Gastrocnemius medialis (tissue), 4 donors: ENCODE measurements around the gene FGF14. TPM values are rescaled to one million over a fixed set of nuclear protein-coding genes. Genes with fewer than 3 reads are reported as not detected.

Experiments
- ATAC-seq, 2 donors: fragments of 150-250 bp; one replicate each; pipeline ENCODE4 v1.9.1; 2016
- DNase-seq, 2 donors: peaks; one replicate each; pipeline ENCODE4 v3.0.0-alpha.2; 2019
- H3K27ac ChIP-seq, 4 donors: fragments of 200-600 bp; sonication (generic); 1 replicate in 1 of 4; 2 replicates in 3 of 4; pipeline ENCODE4 v1.5.1; 2016 to 2018; ENCODE audit warnings: mild to moderate bottlenecking in 2 of 4, moderate library complexity in 1 of 4
- H3K27me3 ChIP-seq, 3 donors: fragments of 200-600 bp; sonication (generic) in 2 of 3; 1 replicate in 1 of 3; 2 replicates in 2 of 3; pipeline versions ENCODE4 v1.5.1 to v1.6.0; 2016 to 2019; ENCODE audit warnings: mild to moderate bottlenecking in 1 of 3, moderate library complexity in 1 of 3
- H3K36me3 ChIP-seq, 2 donors: fragments of 200-600 bp; sonication (generic) in 1 of 2; one replicate each; pipeline ENCODE4 v1.5.1; 2017 to 2018
- H3K4me1 ChIP-seq, 2 donors: fragments of 200-600 bp; sonication (generic) in 1 of 2; one replicate each; pipeline ENCODE4 v1.5.1; 2016 to 2017; ENCODE audit warnings: mild to moderate bottlenecking in 2 of 2
- H3K4me3 ChIP-seq, 4 donors: fragments of 200-600 bp; sonication (generic) in 3 of 4; 1 replicate in 1 of 4; 2 replicates in 3 of 4; pipeline ENCODE4 v1.5.1; 2016 to 2019; ENCODE audit warnings: mild to moderate bottlenecking in 2 of 4
- H3K9me3 ChIP-seq, 3 donors: fragments of 200-600 bp; sonication (generic) in 2 of 3; 1 replicate in 1 of 3; 2 replicates in 2 of 3; pipeline ENCODE4 v1.5.1; 2016 to 2019
- CTCF ChIP-seq, 5 experiments: fragments of 450-650 bp in 3 of 5; fragments of 200-600 bp in 2 of 5; sonication (generic) in 2 of 5; IDR thresholded peaks in 4 of 5; conservative IDR thresholded peaks in 1 of 5; 1 replicate in 4 of 5; 2 replicates in 1 of 5; pipeline ENCODE4 v1.5.1; 2016 to 2019; ENCODE audit warnings: antibody characterized with exemption in 5 of 5, mild to moderate bottlenecking in 3 of 5, moderate library complexity in 3 of 5
- POLR2A ChIP-seq, 2 donors: fragments of 450-650 bp; IDR thresholded peaks; one replicate each; pipeline ENCODE4 v1.6.1; 2017; ENCODE audit warnings: antibody characterized with exemption in 2 of 2, mild to moderate bottlenecking in 2 of 2, moderate library complexity in 2 of 2
- in situ Hi-C, 4 donors: fragments of 200-750 bp; cut with MboI; loops; one replicate each; pipeline versions ENCODE4 v1.15.0 to v1.8.0; 2017; ENCODE audit warnings: low sequenced_read_pairs in 4 of 4
- intact Hi-C: fragments of 100-400 bp; cut with DNase I; formaldehyde crosslinking; loops from one replicate; pipeline ENCODE4 v1.15.1; 2023; ENCODE audit warnings: low total_unique reads
- total RNA-seq, 4 donors: library from RNA; depleted of rRNA; stranded (reverse); fragments of >200 nt; gene quantifications; one replicate each; pipeline versions ENCODE4 v1.1.0 to v1.2.3, GENCODE V29; 2016

Gene FGF14
- total RNA-seq, 4 donors from 2014 or later: 0.02 TPM; not detected in 3

DNA sequence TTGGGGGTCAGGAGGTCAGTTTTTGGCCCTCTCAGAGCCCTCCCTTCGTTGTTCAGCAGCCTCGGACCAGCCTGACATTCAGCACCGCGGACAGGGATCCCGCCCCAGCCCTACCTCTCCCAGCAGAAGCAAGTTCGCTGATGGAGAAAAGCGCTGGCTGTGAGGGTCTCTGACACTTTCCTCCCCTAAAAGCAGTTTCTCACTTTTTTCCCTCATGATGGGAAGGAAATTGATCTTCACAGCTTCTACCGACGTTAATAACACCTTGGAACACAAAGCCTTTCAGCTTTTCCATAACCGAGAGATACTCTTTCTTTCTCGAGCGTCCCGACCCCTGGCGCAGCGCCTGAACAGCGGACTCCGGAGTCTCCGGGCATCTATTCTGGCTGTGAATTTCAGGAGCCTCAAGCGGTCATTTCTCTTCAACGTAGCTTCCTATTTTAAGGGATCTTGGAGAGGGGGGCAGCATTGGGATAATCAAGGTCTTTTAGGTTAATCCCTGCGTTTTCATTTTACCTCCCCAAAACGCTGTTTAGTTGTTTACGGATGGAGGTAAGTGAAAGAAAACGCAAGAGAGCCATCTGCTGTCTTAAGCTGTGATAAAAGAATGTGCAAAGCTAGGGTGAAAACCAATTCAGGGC is 482.2 kb downstream of the FGF14 start:
- ATAC-seq: no peak
- no peak overlapping the region for H3K27ac ChIP-seq
- no peaks in the 10 kb centered on the region for H3K36me3 ChIP-seq
- no peak overlapping the region for H3K4me3 ChIP-seq
- peaks cover 4 to 6% of the 10 kb centered on the region in 2 donors for H3K4me1 ChIP-seq
- peaks cover 41 to 55% (median 55%) of the 10 kb centered on the region in 3 donors for H3K27me3 ChIP-seq
- intact Hi-C loops (no loop called here), in situ Hi-C loops (no loop called here)
- no peak for DNase-seq
- H3K9me3 ChIP-seq: no peaks in the 10 kb centered on the region
- TF ChIP-seq CTCF (IDR thresholded peaks at IDR 0.05 in 4 of 5, conservative IDR thresholded peaks at IDR 0.05 in 1 of 5) (no peak), POLR2A (IDR thresholded peaks at IDR 0.05) (no peak)

DNA sequence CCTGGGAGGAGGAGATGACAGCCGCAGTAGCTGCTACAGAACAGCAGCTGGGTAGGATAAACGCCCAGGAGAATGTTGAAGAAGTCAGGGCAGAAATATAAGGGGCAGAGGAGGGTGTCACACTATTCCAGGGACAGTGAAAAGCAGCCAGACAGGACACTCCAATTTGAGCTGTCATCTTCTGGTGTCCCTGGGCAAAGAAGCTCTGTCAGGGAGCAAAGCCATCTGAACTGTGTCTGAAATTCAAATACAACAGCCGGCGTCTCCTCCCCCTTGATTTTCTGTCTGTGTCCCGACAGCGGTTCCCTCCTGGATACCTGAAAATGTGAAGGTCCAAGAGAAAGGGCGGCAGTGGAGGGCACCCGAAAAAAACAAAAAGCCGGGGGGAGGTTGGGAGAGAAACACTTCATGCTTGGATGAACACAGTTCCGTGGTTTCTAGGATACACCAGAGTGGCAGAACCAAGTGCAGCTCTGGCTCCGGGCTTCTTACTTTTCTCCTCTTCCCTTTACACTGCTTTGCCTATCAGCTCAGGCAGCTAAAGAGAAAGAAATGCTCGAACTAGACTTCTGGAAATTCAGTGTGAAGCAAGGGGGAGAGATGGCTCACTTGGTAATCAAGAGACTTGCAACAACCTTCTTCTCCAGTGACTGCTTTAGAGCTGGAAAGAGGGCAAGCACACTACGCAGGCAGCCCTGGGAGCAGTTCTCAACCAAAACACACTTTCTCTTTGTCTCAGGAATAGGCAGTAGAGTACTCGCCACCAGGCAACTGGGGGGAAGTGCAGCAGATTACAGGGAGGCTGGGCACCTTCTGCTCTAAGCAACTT is 483.8 kb downstream of the FGF14 start:
- ATAC-seq (no peak), DNase-seq (no peak)
- in situ Hi-C loops: no loop called here
- TF ChIP-seq CTCF (IDR thresholded peaks at IDR 0.05 in 4 of 5, conservative IDR thresholded peaks at IDR 0.05 in 1 of 5) (no peak), POLR2A (IDR thresholded peaks at IDR 0.05) (no peak)
- no peak overlapping the region for H3K27ac ChIP-seq
- H3K36me3 ChIP-seq: no peaks in the 10 kb centered on the region
- no peaks in the 10 kb centered on the region for H3K9me3 ChIP-seq
- peaks cover 41 to 62% (median 57%) of the 10 kb centered on the region in 3 donors for H3K27me3 ChIP-seq
- H3K4me3 ChIP-seq: no peak overlapping the region
- intact Hi-C loops: no loop called here
- peaks cover 4 to 6% of the 10 kb centered on the region in 2 donors for H3K4me1 ChIP-seq

- Histone ChIP-seq H3K36me3 (no peaks in the 10 kb centered on the region), H3K27ac (no peak overlapping the region), H3K27me3 (peaks cover 41 to 62% (median 57%) of the 10 kb centered on the region in 3 donors), H3K4me1 (peaks cover 4 to 6% of the 10 kb centered on the region in 2 donors), H3K4me3 (no peak overlapping the region), H3K9me3 (no peaks in the 10 kb centered on the region)
- in situ Hi-C loops (no loop called here), intact Hi-C loops (no loop called here)
- no peak for ATAC-seq
- TF ChIP-seq CTCF (IDR thresholded peaks at IDR 0.05 in 4 of 5, conservative IDR thresholded peaks at IDR 0.05 in 1 of 5) (no peak), POLR2A (IDR thresholded peaks at IDR 0.05) (no peak)
- no peak for DNase-seq
Observed at GRCh38 chr13:101917475-101917810, 484.4 kb downstream of the FGF14 start.

GRCh38 chr13:101916775-101917474 is 484.9 kb downstream of the FGF14 start:
- peak overlapping the region; percentile 11 to 25 (median 19) for H3K4me3 ChIP-seq
- in situ Hi-C loops (no loop called here), intact Hi-C loops (no loop called here)
- no peak overlapping the region for H3K27ac ChIP-seq
- H3K9me3 ChIP-seq: no peaks in the 10 kb centered on the region
- TF ChIP-seq POLR2A (IDR thresholded peaks at IDR 0.05) (no peak), CTCF (IDR thresholded peaks at IDR 0.05 in 4 of 5, conservative IDR thresholded peaks at IDR 0.05 in 1 of 5) (no peak)
- ATAC-seq (no peak), DNase-seq (no peak)
- H3K27me3 ChIP-seq: peaks cover 41 to 58% (median 54%) of the 10 kb centered on the region in 3 donors
- no peaks in the 10 kb centered on the region for H3K36me3 ChIP-seq
- peaks cover 4 to 6% of the 10 kb centered on the region in 2 donors for H3K4me1 ChIP-seq
